ENCODE measurements around the gene STBD1.
A peak's percentile ranks its signal among the peaks of the same experiment; 100 is the strongest.

Gene STBD1

GRCh38 chr4:76300012-76300411 is 6.5 kb upstream of the STBD1 start:
- no peak for TF ChIP-seq CTCF (IDR thresholded peaks at IDR 0.05; ENCODE audit: control insufficient read depth, extremely low read depth, insufficient read depth)
- DNase-seq (ENCODE audit: low read depth) = no peak
- no peak overlapping the region for H3K4me3 ChIP-seq (ENCODE audit: low read depth, low read length)

GRCh38 chr4:76301068-76301774 is 5.3 kb upstream of the STBD1 start:
- H3K4me3 ChIP-seq (ENCODE audit: low read depth, low read length) = no peak overlapping the region
- no peak for TF ChIP-seq CTCF (IDR thresholded peaks at IDR 0.05; ENCODE audit: control insufficient read depth, extremely low read depth, insufficient read depth)
- no peak for DNase-seq (ENCODE audit: low read depth)

- no peak overlapping the region for H3K4me3 ChIP-seq (ENCODE audit: low read depth, low read length)
- no peak for TF ChIP-seq CTCF (IDR thresholded peaks at IDR 0.05; ENCODE audit: control insufficient read depth, extremely low read depth, insufficient read depth)
- no peak for DNase-seq (ENCODE audit: low read depth)
Measured at GRCh38 chr4:76301775-76302162, 4.8 kb upstream of the STBD1 start.

- no peak overlapping the region for H3K4me3 ChIP-seq (ENCODE audit: low read depth, low read length)
- no peak for DNase-seq (ENCODE audit: low read depth)
- no peak for TF ChIP-seq CTCF (IDR thresholded peaks at IDR 0.05; ENCODE audit: control insufficient read depth, extremely low read depth, insufficient read depth)
Measured at GRCh38 chr4:76302826-76303438, 3.6 kb upstream of the STBD1 start.

- H3K4me3 ChIP-seq (ENCODE audit: low read depth, low read length) = peak overlapping the region; percentile 85
- no peak for TF ChIP-seq CTCF (IDR thresholded peaks at IDR 0.05; ENCODE audit: control insufficient read depth, extremely low read depth, insufficient read depth)
- no peak for DNase-seq (ENCODE audit: low read depth)
Measured at GRCh38 chr4:76305033-76305687, 1.4 kb upstream of the STBD1 start.

- DNase-seq (ENCODE audit: low read depth) = no peak
- peak overlapping the region; percentile 85 for H3K4me3 ChIP-seq (ENCODE audit: low read depth, low read length)
Measured at GRCh38 chr4:76306882-76307659, 538 bp downstream of the STBD1 start.

More at GRCh38 chr4:76306882-76307659, 538 bp downstream of the STBD1 start:
- TF ChIP-seq CTCF (IDR thresholded peaks at IDR 0.05; ENCODE audit: control insufficient read depth, extremely low read depth, insufficient read depth) = peak; percentile 71

All from LNCaP clone FGC (cell line).